Keratinocyte (primary cell): ENCODE results near the gene DEDD. TPM values are rescaled to one million over a fixed set of nuclear protein-coding genes. Genes with fewer than 3 reads are reported as not detected.
A peak's percentile ranks its signal among the peaks of the same experiment; 100 is the strongest.
"Not testable (repeated sequence)": the region's sequence is repeated elsewhere in the genome, so short reads cannot be mapped to it uniquely, and the experiment has no call there.

Experiments
- DNase-seq: peaks from one replicate; pipeline ENCODE4 v3.0.0-alpha.2; 2011; ENCODE audit warnings: low read depth, missing footprints, low spot score
- FAIRE-seq: peaks from 2 replicates; lab custom pipeline; 2011; peaks lifted over from hg19 to GRCh38; lab: Jason Lieb, UNC
- H2AFZ ChIP-seq: 2 replicates; pipeline ENCODE4 v1.6.0; 2012; ENCODE audit warnings: low read length, control low read depth, inconsistent platforms; ENCODE audit not compliant: control insufficient read depth
- H3K27ac ChIP-seq: 2 replicates; pipeline ENCODE4 v1.5.1; 2011; ENCODE audit warnings: low read length; ENCODE audit not compliant: control insufficient read depth, insufficient read depth
- H3K27me3 ChIP-seq: 3 replicates; pipeline ENCODE4 v1.6.0; 2011; ENCODE audit warnings: low read length; ENCODE audit not compliant: control insufficient read depth, insufficient read depth; ENCODE audit errors: extremely low read depth
- H3K36me3 ChIP-seq, 2 experiments: 2 replicates in 1 of 2; 3 replicates in 1 of 2; pipeline ENCODE4 v1.5.1; 2011; ENCODE audit warnings: low read length in 2 of 2, mild to moderate bottlenecking in 1 of 2; ENCODE audit not compliant: control insufficient read depth in 2 of 2, insufficient read depth in 2 of 2; ENCODE audit errors: extremely low read depth in 1 of 2
- H3K4me1 ChIP-seq: 3 replicates; pipeline ENCODE4 v1.5.1; 2011; ENCODE audit warnings: low read length; ENCODE audit not compliant: control insufficient read depth, insufficient read depth; ENCODE audit errors: extremely low read depth
- H3K4me2 ChIP-seq: 3 replicates; pipeline ENCODE4 v1.6.0; 2011; ENCODE audit warnings: low read depth, low read length; ENCODE audit not compliant: control insufficient read depth, insufficient read depth; ENCODE audit errors: extremely low read depth
- H3K4me3 ChIP-seq, 3 experiments: fragments of 200-600 bp in 1 of 3; sonication (generic) in 1 of 3; 2 replicates in 2 of 3; 3 replicates in 1 of 3; pipeline ENCODE4 v1.5.1; 2011 to 2016; ENCODE audit warnings: low read length in 3 of 3, mild to moderate bottlenecking in 3 of 3, control low read depth in 2 of 3, inconsistent platforms in 1 of 3, low read depth in 1 of 3, mixed read lengths in 1 of 3, mixed run types in 1 of 3, moderate library complexity in 1 of 3; ENCODE audit not compliant: control insufficient read depth in 2 of 3, insufficient read depth in 2 of 3; ENCODE audit errors: extremely low read depth in 1 of 3
- H3K79me2 ChIP-seq: 2 replicates; pipeline ENCODE4 v1.6.0; 2012; ENCODE audit warnings: low read length; ENCODE audit not compliant: control insufficient read depth, insufficient read depth
- H3K9ac ChIP-seq: 3 replicates; pipeline ENCODE4 v1.6.0; 2011; ENCODE audit warnings: low read length; ENCODE audit not compliant: control insufficient read depth, insufficient read depth; ENCODE audit errors: extremely low read depth
- H3K9me1 ChIP-seq: 3 replicates; pipeline ENCODE4 v1.6.0; 2011; ENCODE audit warnings: low read length; ENCODE audit not compliant: control insufficient read depth, insufficient read depth; ENCODE audit errors: extremely low read depth
- H3K9me3 ChIP-seq: 2 replicates; pipeline ENCODE4 v1.5.1; 2012; ENCODE audit warnings: low read depth, low read length; ENCODE audit not compliant: control insufficient read depth
- H4K20me1 ChIP-seq: 3 replicates; pipeline ENCODE4 v1.6.0; 2011; ENCODE audit warnings: low read length; ENCODE audit not compliant: control insufficient read depth, insufficient read depth; ENCODE audit errors: extremely low read depth
- EZH2 ChIP-seq: IDR thresholded peaks from one replicate; pipeline ENCODE4 v1.6.1; 2012; ENCODE audit warnings: inconsistent platforms, mild to moderate bottlenecking, low read length, moderate library complexity
- dilution Hi-C: fragments of 300-500 bp; cut with MboI; formaldehyde crosslinking; loops from one replicate; pipeline ENCODE4 v1.7.0; 2020; ENCODE audit warnings: low sequenced_read_pairs; ENCODE audit not compliant: extremely low pct_ligation_motif_present
- polyA plus RNA-seq, 5 experiments: library from polyadenylated mRNA; depleted of rRNA in 3 of 5; stranded (reverse) in 3 of 5; stranded (forward) in 1 of 5; unstranded in 1 of 5; fragments of >200 nt; gene quantifications; 1 replicate in 1 of 5; 2 replicates in 3 of 5; 3 replicates in 1 of 5; pipeline versions ENCODE4 v1.2.1 to v1.2.3, GENCODE V29; 2011 to 2012; ENCODE audit warnings: missing spikeins in 2 of 5, low read depth in 1 of 5, low replicate concordance in 1 of 5
- TF ChIP-seq, protein P1 (sequence below), 3 experiments: IDR thresholded peaks in 1 of 3; conservative IDR thresholded peaks in 1 of 3; optimal IDR thresholded peaks in 1 of 3; 2 replicates in 2 of 3; 3 replicates in 1 of 3; pipeline versions ENCODE3 to v1.5.1; 2011; ENCODE audit warnings: low read length in 3 of 3, mild to moderate bottlenecking in 3 of 3, moderate library complexity in 2 of 3, control low read depth in 1 of 3, inconsistent platforms in 1 of 3; ENCODE audit not compliant: insufficient read depth in 2 of 3; ENCODE audit errors: extremely low read depth in 1 of 3

The DEDD gene
- polyA plus RNA-seq, 1 donor (not counting 4 experiments of a cell fraction or from before 2014, with no cell fraction given) = 33.0 TPM

DNA sequence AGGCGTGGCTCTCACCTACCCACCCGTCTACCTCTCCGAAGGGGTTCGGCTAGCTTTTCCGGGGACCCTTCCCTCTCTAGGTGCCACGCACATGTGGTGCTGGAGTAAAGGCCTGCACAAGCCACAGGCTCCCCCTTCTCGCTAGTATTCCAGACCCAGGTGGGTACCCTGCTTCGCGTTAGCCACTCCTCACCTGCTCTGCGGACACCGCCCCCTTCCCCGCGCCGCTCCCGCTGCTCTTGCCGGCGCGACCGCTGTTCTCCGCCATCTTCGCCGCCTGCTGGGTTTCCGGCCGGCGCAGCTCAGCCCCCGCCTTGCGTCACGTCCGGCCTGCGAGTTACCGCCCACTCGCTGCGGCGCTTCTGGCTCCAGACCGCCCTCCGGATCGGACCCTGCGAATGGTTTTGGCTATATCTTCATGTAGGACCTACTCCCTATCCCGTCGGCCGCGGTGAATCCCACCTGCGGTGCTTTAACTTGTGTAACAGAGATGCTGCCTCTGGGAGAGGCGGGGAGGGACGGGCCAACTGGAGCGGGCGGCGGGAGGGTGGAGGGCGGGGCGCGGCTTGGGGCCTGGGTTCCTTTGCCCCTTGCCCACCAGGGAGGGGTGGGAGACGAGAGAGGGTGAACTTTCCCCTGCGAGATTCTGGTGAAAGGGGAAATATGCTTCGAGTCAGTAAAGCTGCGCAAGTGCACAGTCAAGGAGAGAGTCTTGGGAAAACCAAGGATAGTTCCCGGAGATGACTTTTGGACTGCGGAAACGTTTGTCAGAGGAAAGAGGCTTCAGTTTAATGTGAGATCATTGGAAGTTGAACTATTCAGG lies 14.5 kb downstream of the DEDD start, which contains the start of the genes NIT1 and PFDN2:
TSS of gene NIT1 (plus strand) at position 347 of the 823 bp plus-strand sequence. CDS start at position 419, 72 bp downstream.
TSS of gene PFDN2 (minus strand) at position 279 of the 823 bp plus-strand sequence. CDS start at position 268, 11 bp downstream.
- Histone ChIP-seq H4K20me1 (no peaks in the 10 kb centered on the region), H3K27me3 (no peaks in the 10 kb centered on the region), H3K79me2 (peaks cover 51% of the 10 kb centered on the region), H3K4me3 (peak within 1 kb of the TSS; percentile 72 to 86 (median 85)), H3K4me2 (peak within 1 kb of the TSS; percentile 90), H3K9me1 (no peaks in the 10 kb centered on the region), H2AFZ (peak within 1 kb of the TSS; percentile 62), H3K36me3 (peaks cover 19 to 37% of the 10 kb centered on the region in 2 experiments), H3K4me1 (peaks cover 39% of the 10 kb centered on the region), H3K27ac (peak within 1 kb of the TSS; percentile 97), H3K9ac (peak within 1 kb of the TSS; percentile 98), H3K9me3 (no peaks in the 10 kb centered on the region)
- TF ChIP-seq EZH2 = no peak
- TF ChIP-seq, protein P1, sequence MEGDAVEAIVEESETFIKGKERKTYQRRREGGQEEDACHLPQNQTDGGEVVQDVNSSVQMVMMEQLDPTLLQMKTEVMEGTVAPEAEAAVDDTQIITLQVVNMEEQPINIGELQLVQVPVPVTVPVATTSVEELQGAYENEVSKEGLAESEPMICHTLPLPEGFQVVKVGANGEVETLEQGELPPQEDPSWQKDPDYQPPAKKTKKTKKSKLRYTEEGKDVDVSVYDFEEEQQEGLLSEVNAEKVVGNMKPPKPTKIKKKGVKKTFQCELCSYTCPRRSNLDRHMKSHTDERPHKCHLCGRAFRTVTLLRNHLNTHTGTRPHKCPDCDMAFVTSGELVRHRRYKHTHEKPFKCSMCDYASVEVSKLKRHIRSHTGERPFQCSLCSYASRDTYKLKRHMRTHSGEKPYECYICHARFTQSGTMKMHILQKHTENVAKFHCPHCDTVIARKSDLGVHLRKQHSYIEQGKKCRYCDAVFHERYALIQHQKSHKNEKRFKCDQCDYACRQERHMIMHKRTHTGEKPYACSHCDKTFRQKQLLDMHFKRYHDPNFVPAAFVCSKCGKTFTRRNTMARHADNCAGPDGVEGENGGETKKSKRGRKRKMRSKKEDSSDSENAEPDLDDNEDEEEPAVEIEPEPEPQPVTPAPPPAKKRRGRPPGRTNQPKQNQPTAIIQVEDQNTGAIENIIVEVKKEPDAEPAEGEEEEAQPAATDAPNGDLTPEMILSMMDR (optimal IDR thresholded peaks at IDR 0.05 in 1 of 3, IDR thresholded peaks at IDR 0.05 in 1 of 3, conservative IDR thresholded peaks at IDR 0.05 in 1 of 3; ENCODE audit: extremely low read depth in 1 of 3, insufficient read depth in 2 of 3, low read length in 3 of 3) = no peak
- FAIRE-seq (no peak), DNase-seq (no peak)
- dilution Hi-C loops = no loop called here

DNA sequence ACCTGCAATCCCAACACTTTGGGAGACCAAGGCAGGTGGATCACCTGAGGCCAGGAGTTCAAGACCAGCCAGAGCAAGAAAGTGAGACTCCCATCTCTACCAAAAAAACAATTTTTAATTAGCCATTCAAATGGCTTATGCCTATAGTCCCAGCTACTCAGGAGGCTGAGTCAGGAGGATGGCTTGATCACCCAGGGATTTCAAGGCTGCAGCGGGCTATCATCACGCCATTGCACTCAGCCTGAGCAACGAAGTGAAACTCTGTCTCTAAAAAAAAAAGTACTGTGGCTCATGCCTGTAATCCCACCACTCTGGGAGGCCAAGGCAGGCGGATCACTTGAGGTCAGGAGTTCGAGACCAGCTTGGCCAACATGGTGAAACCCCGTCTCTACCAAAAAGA lies 16.5 kb downstream of the DEDD start:
- peaks cover 39% of the 10 kb centered on the region for H3K4me1 ChIP-seq
- H3K4me3 ChIP-seq, FAIRE-seq, H3K9me3 ChIP-seq, H3K9me1 ChIP-seq, DNase-seq, H2AFZ ChIP-seq, H3K27me3 ChIP-seq, dilution Hi-C loops, H4K20me1 ChIP-seq: not testable (repeated sequence)
- H3K79me2 ChIP-seq = peaks cover 68% of the 10 kb centered on the region
- H3K4me2 ChIP-seq = peak overlapping the region; percentile 88
- H3K27ac ChIP-seq = peak overlapping the region; percentile 97
- H3K36me3 ChIP-seq = peaks cover 6 to 22% of the 10 kb centered on the region in 2 experiments
- peak overlapping the region; percentile 14 for H3K9ac ChIP-seq
